Muscle of leg (tissue), 11 donors: ENCODE data around the gene ZNF764. TPM values are rescaled to one million over a fixed set of nuclear protein-coding genes. Genes with fewer than 3 reads are reported as not detected.

ENCODE experiments used
- DNase-seq: peaks from one replicate; pipeline ENCODE4 v3.0.0; 2013
- H3K27ac ChIP-seq: one replicate; pipeline ENCODE4 v1.5.1; 2013; ENCODE audit warnings: mild to moderate bottlenecking, low read length, control low read depth
- H3K27me3 ChIP-seq: one replicate; pipeline ENCODE4 v1.6.1; 2013; ENCODE audit warnings: low read length; ENCODE audit not compliant: control insufficient read depth, insufficient read depth
- H3K36me3 ChIP-seq: one replicate; pipeline ENCODE4 v1.6.1; 2013; ENCODE audit warnings: low read length; ENCODE audit not compliant: control insufficient read depth, insufficient read depth
- H3K4me1 ChIP-seq: one replicate; pipeline ENCODE4 v1.6.1; 2013; ENCODE audit warnings: low read length; ENCODE audit not compliant: control insufficient read depth, insufficient read depth
- H3K4me3 ChIP-seq: one replicate; pipeline ENCODE4 v1.5.1; 2013; ENCODE audit warnings: low read length, control low read depth
- H3K9me3 ChIP-seq: replicated peaks from 2 replicates; pipeline ENCODE4 v1.6.1; 2013; ENCODE audit warnings: low read depth, low read length; ENCODE audit not compliant: control insufficient read depth
- WGBS: methylation state at CpG from one replicate; pipeline ENCODE4 v1.1.5; 2013; ENCODE audit warnings: missing lambda C conversion rate; ENCODE audit not compliant: insufficient coverage; 5-methylcytosine and 5-hydroxymethylcytosine counted together
- polyA plus RNA-seq, 8 donors: library from polyadenylated mRNA; unstranded; fragments of 120-200 nt; gene quantifications; one replicate each; pipeline versions ENCODE4 v1.2.1 to v1.2.3, GENCODE V29; 2013; ENCODE audit warnings: inconsistent platforms in 1 of 8, low replicate concordance in 1 of 8; ENCODE audit not compliant: insufficient read length in 8 of 8, insufficient read depth in 1 of 8
- total RNA-seq: library from RNA; stranded (reverse); fragments of 120-200 nt; gene quantifications from one replicate; pipeline ENCODE4 v1.2.4, GENCODE V29; 2013

Gene ZNF764
- total and polyA plus RNA-seq, 9 donors: 5.2 to 9.7 (median 7.9) TPM

DNA sequence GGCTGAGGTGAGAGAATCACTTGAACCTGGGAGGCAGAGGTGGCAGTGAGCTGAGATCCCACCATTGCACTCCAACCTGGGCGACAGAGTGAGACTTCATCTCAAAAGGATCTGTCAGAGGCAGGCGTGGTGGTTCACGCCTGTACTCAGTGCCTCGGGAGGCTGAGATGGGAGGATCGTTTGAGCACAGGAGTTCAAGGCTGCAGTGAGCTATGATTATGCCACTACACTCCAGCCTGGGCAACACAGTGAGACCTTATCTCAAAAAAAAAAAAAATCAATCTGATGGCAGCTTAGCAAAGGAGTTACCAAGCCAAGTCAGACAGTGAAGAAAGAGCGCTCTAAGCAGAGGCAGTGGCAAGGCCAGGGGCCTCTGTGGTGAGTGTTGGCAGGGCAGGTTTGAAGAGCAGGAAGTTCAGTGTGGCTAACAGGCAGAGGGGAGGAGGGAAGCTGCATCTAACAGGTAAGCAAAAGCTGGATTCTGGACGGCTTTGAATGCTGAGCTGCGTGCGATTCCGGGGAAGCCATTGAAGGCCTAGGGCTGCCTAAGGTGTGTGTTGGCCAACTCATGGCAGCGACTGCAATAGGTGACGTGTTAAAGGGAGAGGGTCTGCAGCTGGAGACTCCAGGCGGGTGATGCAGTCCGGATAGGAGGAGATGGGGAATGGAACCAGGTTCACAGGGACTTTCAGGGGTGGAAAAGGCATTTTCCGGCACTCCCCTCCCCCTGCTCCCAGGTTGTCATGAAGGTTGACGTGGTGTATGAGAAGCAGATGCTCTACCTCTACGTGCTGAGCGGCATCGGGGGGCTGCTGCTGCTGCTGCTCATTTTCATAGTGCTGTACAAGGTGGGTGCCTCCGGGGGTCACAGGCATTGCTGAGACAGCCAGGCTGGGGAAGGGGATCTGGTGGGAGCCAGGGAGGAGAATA lies 38.8 kb downstream of the ZNF764 start:
- Histone ChIP-seq H3K27ac (no peak overlapping the region), H3K9me3 (no peaks in the 10 kb centered on the region), H3K36me3 (peaks cover 4% of the 10 kb centered on the region), H3K4me1 (peaks cover 10% of the 10 kb centered on the region), H3K4me3 (no peak overlapping the region), H3K27me3 (no peaks in the 10 kb centered on the region)
- DNase-seq: no peak
- 71% methylated on average over 17 of the region's 20 CpGs for WGBS

DNA sequence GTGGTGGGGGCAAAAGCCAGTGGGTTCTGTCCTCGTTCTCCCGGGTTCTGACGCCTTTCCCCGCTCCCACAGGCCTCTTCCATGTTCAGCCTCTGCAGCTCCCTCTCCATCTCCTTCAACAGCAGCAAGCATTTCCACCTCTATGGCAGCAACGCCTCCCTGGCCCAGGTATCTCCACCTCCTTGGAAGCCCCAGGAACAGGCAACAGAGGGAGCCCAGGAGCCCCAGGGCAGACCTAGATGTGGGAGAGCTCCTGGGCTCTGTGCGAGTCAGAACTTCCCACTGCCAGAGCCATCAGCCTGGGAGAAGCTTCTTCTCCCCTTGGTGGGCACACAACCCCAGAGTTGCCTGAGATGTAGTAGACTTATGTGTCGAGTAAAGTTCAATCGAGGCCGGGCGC lies 39.6 kb downstream of the ZNF764 start:
- Histone ChIP-seq H3K27ac (no peak overlapping the region), H3K4me3 (no peak overlapping the region), H3K36me3 (no peaks in the 10 kb centered on the region), H3K4me1 (peaks cover 5% of the 10 kb centered on the region), H3K27me3 (no peaks in the 10 kb centered on the region), H3K9me3 (no peaks in the 10 kb centered on the region)
- WGBS: 33% methylated on average over 1 of the region's 10 CpGs
- DNase-seq: no peak

DNA sequence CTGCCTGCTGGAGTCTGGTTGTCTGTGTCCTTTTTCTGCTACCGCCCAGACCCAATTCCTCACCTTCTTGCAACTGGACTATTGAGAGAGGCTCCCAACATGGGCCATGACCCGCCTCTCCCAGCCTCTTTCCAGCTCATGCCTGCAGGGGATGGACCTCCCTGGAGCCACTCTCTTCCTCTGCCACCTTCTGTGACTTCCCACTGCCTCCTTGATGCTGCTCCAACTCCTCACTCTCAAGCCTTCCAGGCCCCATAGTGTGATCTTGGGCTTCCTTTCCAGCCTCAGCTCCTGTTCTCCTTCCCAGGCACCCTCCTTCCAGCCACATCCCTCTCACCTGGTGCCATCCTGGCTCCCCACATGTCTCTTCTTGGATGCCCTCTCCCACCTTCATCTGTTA lies 42.9 kb downstream of the ZNF764 start:
- Histone ChIP-seq H3K36me3 (no peaks in the 10 kb centered on the region), H3K27ac (no peak overlapping the region), H3K4me3 (no peak overlapping the region), H3K9me3 (no peaks in the 10 kb centered on the region), H3K4me1 (no peaks in the 10 kb centered on the region), H3K27me3 (no peaks in the 10 kb centered on the region)
- 63% methylated on average over 2 of the region's 2 CpGs for WGBS
- DNase-seq: no peak

DNA sequence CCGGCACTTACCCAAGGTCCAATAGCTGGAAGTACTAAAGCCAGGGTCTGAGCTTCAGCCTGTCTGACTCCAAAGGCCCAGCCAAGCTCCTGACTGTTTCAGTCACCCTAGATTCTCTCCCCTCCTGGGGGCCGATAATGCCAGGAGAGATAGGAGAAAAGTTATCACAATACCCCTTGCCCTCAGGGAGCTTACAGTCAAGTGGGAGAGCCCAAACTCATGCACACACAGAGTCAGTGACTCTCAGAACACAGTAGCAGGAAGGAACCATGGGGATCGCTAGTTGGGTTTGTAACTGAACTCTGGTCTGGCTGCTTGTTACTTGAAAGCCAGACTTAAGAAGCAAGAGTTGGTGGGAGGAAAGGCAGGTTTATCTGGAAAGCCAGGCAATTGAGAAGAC lies 46.7 kb downstream of the ZNF764 start:
- Histone ChIP-seq H3K27ac (no peak overlapping the region), H3K9me3 (no peaks in the 10 kb centered on the region), H3K4me3 (no peak overlapping the region), H3K36me3 (no peaks in the 10 kb centered on the region), H3K27me3 (no peaks in the 10 kb centered on the region), H3K4me1 (no peaks in the 10 kb centered on the region)
- DNase-seq: no peak
- 93% methylated on average over 3 of the region's 3 CpGs for WGBS

DNA sequence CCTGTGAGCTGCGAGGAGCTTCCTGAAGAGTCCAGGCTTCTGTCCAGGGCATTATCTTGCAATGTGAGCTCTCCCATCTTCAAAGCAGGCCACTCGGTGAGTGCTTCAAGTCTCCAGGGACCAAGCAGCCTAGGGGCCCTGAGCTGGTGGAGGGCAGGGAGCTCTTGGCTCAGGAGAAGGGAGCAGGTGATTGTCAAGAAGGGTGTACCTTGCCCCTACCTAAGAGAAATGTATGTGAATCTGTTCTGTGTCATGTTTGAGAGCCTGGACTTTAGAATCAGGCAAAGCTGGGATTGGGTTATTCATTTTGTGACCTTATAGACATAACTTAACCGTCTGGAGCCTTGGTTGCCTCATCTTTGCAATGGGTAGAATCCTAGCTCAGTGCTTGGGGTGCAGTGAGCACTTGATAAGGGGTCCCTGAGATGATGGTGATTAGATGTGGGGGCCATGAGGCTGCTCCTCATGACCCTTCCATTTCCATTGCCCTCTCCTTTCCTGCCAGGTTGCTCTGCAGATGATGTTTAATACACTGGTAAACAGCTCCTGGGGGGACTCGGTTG lies 47.7 kb downstream of the ZNF764 start:
- no peak for DNase-seq
- H3K36me3 ChIP-seq: no peaks in the 10 kb centered on the region
- H3K27me3 ChIP-seq: no peaks in the 10 kb centered on the region
- no peaks in the 10 kb centered on the region for H3K4me1 ChIP-seq
- no peaks in the 10 kb centered on the region for H3K9me3 ChIP-seq
- 60% methylated on average over 3 of the region's 4 CpGs for WGBS
- H3K4me3 ChIP-seq: no peak overlapping the region
- no peak overlapping the region for H3K27ac ChIP-seq

DNA sequence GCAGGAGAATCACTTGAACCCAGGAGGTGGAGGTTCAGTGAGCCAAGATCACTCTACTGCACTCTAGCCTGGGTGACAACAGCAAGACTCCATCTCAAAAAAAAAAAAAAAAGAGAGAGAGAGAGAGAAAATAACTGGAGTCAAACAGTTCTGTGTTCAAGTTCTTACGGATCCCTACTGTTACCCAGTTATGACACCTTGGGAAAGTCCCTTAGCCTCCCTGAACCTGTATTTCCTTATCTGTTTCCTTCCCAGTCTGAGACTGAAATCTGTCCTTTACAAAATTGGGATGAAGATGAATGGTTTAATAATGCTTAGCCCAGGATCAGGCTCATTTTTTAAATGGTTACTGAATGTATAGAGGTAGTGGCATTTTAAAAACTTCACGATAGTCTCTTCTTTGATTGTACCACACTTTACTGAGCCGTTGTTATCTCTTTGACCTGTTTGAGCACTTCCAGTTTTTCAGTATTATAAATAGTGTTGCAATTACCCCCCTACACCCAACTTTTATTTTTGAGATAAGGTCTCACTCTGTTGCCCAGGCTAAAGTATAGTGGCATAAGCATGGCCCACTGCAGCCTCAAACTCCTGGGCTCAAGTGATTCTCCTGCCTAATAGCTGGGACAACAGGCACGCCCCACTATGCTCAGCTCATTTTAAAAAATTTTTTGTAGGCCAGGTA lies 49.0 kb downstream of the ZNF764 start:
- no peaks in the 10 kb centered on the region for H3K9me3 ChIP-seq
- no peak for DNase-seq
- no peak overlapping the region for H3K4me3 ChIP-seq
- H3K27ac ChIP-seq: no peak overlapping the region
- H3K4me1 ChIP-seq: no peaks in the 10 kb centered on the region
- H3K36me3 ChIP-seq: no peaks in the 10 kb centered on the region
- no peaks in the 10 kb centered on the region for H3K27me3 ChIP-seq
- no CpG with 5 or more reads among the region's 4 CpGs for WGBS

Other genes with a start within 250 kb of the ZNF764 start
- gene CD2BP2, start 203.1 kb downstream of the ZNF764 start, total RNA-seq: 34.0 TPM
- gene CD2BP2, start 203.1 kb downstream of the ZNF764 start, polyA plus RNA-seq: 10 to 100 TPM; 32.3 to 44.2 (median 38.8) TPM
- gene TBC1D10B, start 187.9 kb downstream of the ZNF764 start, total RNA-seq: 16.9 TPM
- 10 to 100 TPM; 27.4 to 38.9 (median 33.5) TPM for gene TBC1D10B, start 187.9 kb downstream of the ZNF764 start, polyA plus RNA-seq
- gene MYL11, start 183.6 kb downstream of the ZNF764 start, total RNA-seq: 10,279 TPM
- gene MYL11, start 183.6 kb downstream of the ZNF764 start, polyA plus RNA-seq: 1,000 to 10,000 TPM; 4,424 to 9,154 (median 7,934) TPM
- 0.18 TPM for gene SEPTIN1, start 175.8 kb downstream of the ZNF764 start, total RNA-seq
- gene SEPTIN1, start 175.8 kb downstream of the ZNF764 start, polyA plus RNA-seq: 1 to 10 TPM; 1.5 to 4.7 (median 2.5) TPM
- gene ZNF48, start 163.0 kb downstream of the ZNF764 start, total RNA-seq: 5.7 TPM
- gene ZNF48, start 163.0 kb downstream of the ZNF764 start, polyA plus RNA-seq: 1 to 10 TPM; 5.0 to 8.3 (median 6.8) TPM
- gene ZNF771, start 150.8 kb downstream of the ZNF764 start, total RNA-seq: 6.9 TPM
- gene ZNF771, start 150.8 kb downstream of the ZNF764 start, polyA plus RNA-seq: 1 to 10 TPM; 4.4 to 8.1 (median 7.0) TPM
- 13.0 TPM for gene DCTPP1, start 128.3 kb downstream of the ZNF764 start, total RNA-seq
- gene DCTPP1, start 128.3 kb downstream of the ZNF764 start, polyA plus RNA-seq: 10 to 100 TPM; 30.1 to 36.5 (median 34.0) TPM
- gene SEPHS2, start 112.5 kb downstream of the ZNF764 start, total RNA-seq: 3.5 TPM
- gene SEPHS2, start 112.5 kb downstream of the ZNF764 start, polyA plus RNA-seq: 10 to 100 TPM; 15.3 to 19.8 (median 16.6) TPM
- gene ITGAL, start 85.6 kb downstream of the ZNF764 start, total RNA-seq: 0.89 TPM
- 1 to 10 TPM; 1.4 to 2.8 (median 2.2) TPM for gene ITGAL, start 85.6 kb downstream of the ZNF764 start, polyA plus RNA-seq
- gene ZNF768, start 31.8 kb downstream of the ZNF764 start, total RNA-seq: 25.9 TPM
- gene ZNF768, start 31.8 kb downstream of the ZNF764 start, polyA plus RNA-seq: 10 to 100 TPM; 28.1 to 35.0 (median 31.4) TPM
- gene ZNF747, start 23.5 kb downstream of the ZNF764 start, total RNA-seq: 8.2 TPM
- 1 to 10 TPM; 5.9 to 7.8 (median 7.2) TPM for gene ZNF747, start 23.5 kb downstream of the ZNF764 start, polyA plus RNA-seq
- 10.6 TPM for gene ZNF688, start 13.3 kb upstream of the ZNF764 start, total RNA-seq
- 10 to 100 TPM in 3 of 8 donors, 1 to 10 TPM in 5; 7.0 to 14.6 (median 9.3) TPM for gene ZNF688, start 13.3 kb upstream of the ZNF764 start, polyA plus RNA-seq
- 9.7 TPM for gene ZNF785, start 27.3 kb upstream of the ZNF764 start, total RNA-seq
- 10 to 100 TPM; 10.1 to 16.6 (median 12.3) TPM for gene ZNF785, start 27.3 kb upstream of the ZNF764 start, polyA plus RNA-seq
- 5.8 TPM for gene ZNF689, start 52.0 kb upstream of the ZNF764 start, total RNA-seq
- 1 to 10 TPM; 7.0 to 8.7 (median 7.6) TPM for gene ZNF689, start 52.0 kb upstream of the ZNF764 start, polyA plus RNA-seq
- 9.3 TPM for gene PRR14, start 92.6 kb upstream of the ZNF764 start, total RNA-seq
- gene PRR14, start 92.6 kb upstream of the ZNF764 start, polyA plus RNA-seq: 10 to 100 TPM; 19.1 to 24.9 (median 21.7) TPM
- 12.9 TPM for gene FBRS, start 100.1 kb upstream of the ZNF764 start, total RNA-seq
- gene FBRS, start 100.1 kb upstream of the ZNF764 start, polyA plus RNA-seq: 10 to 100 TPM; 29.4 to 46.0 (median 35.7) TPM
- 7.9 TPM for gene SRCAP, start 140.8 kb upstream of the ZNF764 start, total RNA-seq
- 10 to 100 TPM; 16.2 to 28.3 (median 21.8) TPM for gene SRCAP, start 140.8 kb upstream of the ZNF764 start, polyA plus RNA-seq
- gene PHKG2, start 190.1 kb upstream of the ZNF764 start, total RNA-seq: 10.5 TPM
- gene PHKG2, start 190.1 kb upstream of the ZNF764 start, polyA plus RNA-seq: 10 to 100 TPM; 10.7 to 14.5 (median 13.3) TPM
- 1.8 TPM for gene CFAP119, start 203.7 kb upstream of the ZNF764 start, total RNA-seq
- 1 to 10 TPM; 1.6 to 3.5 (median 2.6) TPM for gene CFAP119, start 203.7 kb upstream of the ZNF764 start, polyA plus RNA-seq
- gene RNF40, start 203.9 kb upstream of the ZNF764 start, total RNA-seq: 43.9 TPM
- 10 to 100 TPM; 46.3 to 72.0 (median 56.9) TPM for gene RNF40, start 203.9 kb upstream of the ZNF764 start, polyA plus RNA-seq
- 12.4 TPM for gene ZNF629, start 228.8 kb upstream of the ZNF764 start, total RNA-seq
- 10 to 100 TPM; 12.7 to 18.9 (median 15.3) TPM for gene ZNF629, start 228.8 kb upstream of the ZNF764 start, polyA plus RNA-seq